ENCODE results near the gene DOCK1.

DOCK1 gene

DNA sequence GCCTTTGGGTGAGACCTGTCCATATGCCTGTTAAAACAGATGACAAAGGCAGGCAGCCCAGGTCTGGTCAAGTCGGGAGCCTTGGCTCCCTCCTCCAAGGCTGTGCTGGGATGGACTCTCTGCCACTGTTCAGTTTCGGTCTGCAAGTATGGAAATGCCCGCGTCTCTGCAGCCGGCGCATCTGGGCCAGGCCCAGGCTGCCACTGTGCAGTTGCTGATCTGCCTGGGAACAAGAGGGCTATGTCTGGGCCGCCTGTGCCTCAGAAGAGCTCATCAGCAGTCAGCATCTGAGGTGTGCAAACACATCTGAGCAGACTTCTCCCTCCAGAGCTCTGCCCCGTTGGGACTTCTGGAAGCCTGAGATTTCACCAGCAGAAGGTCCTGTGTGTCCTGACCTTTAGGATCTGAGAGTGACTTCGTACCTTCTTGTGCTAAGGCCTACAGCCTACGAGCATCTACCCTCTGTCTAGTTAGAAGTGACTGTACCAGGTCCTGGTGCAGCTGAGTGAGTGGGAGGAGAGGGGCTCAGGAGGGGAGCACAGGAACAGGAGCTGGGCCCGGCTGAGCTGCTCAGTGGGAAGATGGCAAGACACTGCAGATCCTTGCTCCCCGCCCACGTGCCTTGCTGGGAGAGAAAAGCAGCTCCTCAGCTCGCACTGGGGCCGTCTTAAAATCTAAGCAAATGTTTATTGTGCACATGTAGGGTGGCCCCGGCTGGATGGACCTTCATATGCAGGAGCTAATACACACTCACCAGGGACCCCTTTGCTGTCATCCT, 50.9 kb downstream of the DOCK1 start:
- DNase-seq, result no peak

DNA sequence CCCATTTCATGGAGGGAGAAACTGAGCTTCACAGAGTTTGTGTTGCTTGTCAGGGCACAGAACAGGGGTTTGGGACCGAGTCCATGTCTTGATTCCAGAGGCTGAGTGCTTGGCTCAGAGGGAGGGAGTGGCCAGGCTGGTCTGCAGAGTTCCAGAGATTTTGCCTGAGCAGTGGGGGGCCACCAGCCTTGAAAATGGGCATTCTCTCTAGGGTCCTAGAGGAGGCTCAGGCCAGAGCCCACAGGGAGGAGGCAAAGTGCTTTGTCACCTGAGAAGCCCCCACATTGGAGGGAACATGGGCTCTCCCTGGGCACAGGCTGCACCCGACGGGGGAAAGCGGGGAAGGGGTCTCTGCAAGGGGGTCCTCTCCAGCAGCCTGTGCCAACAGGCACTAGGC, 51.5 kb downstream of the DOCK1 start:
- DNase-seq, result no peak

DNA sequence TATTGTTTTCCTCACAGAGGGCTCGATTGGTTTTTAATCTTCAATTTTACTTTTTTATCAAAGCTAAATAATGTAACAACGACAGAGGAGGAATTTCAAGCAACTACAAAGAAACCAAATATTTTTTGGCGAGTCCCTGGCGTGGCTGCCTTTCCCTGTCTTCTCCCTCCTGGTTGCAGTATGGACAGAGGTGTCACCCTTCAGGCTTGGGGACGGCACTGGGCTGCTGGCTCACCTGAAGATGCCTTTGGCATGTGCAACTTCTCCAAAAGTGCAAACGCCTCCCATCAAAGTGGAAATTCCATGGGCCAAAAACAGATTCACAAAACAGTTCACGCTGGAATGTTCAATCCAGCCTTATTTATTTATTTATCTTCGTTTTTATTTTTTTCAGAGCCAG, 51.9 kb downstream of the DOCK1 start:
- DNase-seq, result no peak

DNA sequence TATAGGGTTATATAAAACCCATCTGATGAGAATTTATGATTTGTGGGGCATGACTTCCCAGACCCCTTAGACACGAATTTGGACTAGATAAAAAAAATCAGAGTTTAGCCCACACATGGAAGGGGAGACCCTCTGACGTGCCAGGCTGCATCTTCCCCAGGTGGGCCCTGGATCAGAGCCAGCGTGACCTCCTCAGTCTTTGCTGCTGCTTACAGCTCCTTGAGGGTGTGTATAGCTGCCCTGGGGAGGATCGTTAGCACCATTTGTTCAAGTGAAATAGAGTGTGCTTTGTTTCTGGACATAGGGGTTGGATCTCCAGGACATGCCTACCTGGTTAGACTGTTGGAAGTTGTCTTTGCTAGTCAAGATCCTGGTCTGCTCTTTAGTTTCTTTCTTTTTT, 54.2 kb downstream of the DOCK1 start:
- no peak for DNase-seq

DNA sequence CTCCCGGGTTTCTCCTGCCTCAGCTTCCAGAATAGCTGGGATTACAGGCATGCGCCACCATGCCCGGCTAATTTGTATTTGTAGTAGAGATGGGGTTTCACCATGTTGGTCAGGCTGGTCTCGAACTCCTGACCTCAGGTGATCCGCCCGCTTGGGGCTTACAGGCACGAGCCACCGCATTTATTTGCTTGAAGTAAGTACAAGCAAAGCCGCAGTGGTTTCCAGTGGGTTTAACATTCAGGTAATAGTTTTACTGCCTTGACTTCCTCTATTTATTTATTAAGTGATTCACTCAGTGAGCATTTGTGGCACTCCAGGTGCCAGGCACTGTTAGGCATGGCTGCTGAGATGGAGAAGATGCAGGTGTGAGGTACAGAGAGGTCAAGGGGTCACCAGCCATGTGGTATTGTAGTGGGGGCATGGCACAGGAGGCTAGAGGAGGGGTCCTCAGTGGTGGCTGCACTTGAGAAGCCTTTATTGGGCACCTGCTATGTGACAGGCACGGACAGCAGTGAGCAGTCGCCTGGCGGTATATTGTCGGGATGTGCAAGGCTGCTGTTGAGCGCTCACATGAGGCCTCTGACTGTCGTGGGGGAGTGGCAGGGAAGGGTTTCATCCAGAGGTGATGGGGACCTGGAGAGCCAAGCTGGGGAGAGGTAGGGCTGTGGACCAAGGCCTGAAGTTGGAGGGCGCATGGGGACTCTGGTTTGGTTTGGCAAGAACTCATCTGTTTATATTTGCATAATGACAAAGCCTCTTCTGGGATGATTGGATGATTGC, 54.9 kb downstream of the DOCK1 start:
- no peak for DNase-seq

DNA sequence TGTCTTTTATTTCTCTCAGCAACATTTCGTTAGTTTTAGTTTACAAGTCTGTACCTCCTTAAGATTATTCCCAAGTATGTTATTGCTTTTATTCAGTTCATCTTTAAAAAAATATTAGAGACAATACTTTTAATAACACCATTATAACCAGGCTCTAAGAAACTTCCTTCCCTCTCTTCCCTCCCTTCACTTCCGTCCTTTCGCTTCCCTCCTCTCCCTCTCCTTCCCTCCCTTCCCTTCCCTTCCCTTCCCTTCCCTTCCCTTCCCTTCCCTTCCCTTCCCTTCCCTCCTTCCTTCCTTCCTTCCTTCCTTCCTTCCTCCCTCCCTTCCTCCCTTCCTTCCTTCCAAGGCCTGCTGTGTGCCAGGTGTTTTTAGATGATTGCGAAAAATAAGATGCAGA, 58.1 kb downstream of the DOCK1 start:
- DNase-seq, result no peak

DNA sequence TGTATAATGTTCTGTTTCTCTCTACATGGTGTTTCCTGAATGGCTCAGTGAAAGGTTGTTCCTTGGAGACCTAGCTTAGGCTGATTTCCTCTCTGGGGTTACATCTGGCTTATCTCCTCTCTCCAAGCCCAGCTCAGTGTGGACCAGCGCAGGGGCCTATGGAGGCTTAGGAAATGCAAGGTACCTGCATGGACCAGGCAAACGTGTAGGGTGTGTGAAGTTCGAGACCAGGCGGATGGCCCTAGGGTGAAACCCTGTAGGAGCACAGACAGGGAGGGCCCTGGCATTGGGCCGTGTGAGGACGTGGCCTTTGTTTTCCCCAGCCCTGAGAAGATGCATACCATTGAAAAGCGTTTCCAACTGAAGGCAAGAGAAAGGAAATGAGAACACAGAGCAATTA, 59.0 kb downstream of the DOCK1 start:
- no peak for DNase-seq

DNA sequence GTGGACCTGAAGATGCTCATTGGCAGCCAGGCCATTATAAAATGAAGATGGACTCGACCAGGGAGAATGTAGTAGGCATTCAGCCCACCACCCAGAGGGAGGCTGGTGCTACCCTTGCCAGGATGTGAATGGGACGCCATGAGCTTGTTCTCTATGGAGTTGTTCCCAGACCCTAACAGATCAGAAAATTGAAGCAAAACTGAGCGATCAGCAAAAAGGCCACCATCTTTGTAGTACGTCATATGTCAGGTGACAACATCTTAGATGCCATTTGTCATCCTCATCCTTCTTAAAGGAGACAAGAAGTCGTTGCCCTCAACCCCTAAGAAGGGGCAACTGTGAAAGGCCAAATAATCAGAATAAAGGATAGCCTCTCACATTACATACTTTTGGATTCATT, 61.7 kb downstream of the DOCK1 start:
- no peak for DNase-seq

DNA sequence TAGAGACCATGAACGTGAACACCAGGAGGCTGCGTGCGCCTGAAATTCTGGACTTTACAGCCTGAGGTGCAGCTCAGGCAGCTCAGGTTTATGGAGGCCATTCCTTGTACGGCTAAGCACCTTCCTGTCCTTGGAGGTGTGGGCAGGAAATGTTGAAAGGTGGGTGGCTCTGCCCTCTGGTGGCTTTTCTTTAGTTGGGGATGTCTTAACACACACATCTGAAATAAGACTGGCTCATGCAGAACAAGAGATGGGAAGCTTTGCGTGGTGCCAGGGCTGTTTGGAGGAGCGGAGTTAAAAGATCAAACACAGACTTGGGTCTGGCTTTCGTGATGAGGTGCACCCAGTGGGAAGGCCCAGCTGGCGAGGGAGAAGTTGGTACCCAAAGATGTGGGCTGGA, 64.1 kb downstream of the DOCK1 start:
- peak; percentile 19 for DNase-seq

DNA sequence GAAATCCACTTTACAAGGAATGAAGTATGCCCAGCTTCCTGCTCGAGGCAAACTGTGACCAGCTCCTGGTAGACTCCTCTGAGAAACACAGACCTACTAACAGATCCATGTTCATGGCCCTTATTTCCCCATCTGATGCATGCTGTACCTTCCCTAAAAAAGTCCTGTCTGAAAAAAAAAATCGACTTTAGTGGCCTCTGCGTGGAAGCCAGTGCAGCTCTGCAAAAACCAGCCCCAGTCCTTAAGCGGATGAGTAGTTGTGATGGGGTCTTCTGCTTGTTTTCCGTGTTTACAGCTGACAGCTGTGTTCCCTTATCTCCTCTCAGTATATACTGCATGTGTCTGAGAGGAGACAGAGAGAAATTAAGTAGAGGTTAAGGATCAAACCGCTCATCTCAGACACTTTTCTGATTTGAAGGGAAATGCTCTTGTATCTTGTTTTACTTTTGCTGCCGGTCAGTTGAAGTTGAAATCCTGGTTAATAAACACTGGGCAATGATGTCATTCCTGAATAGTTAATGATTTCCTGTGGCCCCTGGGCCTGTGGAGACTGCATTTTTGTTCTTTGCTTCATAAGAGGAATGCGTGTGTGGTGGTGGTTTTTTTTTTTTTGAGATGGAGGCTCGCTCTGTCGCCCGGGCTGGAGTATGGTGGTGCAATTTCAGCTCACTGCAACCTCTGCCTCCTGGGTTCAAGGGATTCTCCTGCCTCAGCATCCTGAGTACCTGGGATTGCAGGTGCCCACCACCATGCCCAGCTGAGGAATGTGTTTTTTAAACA, 67.6 kb downstream of the DOCK1 start:
- DNase-seq, result no peak

DNA sequence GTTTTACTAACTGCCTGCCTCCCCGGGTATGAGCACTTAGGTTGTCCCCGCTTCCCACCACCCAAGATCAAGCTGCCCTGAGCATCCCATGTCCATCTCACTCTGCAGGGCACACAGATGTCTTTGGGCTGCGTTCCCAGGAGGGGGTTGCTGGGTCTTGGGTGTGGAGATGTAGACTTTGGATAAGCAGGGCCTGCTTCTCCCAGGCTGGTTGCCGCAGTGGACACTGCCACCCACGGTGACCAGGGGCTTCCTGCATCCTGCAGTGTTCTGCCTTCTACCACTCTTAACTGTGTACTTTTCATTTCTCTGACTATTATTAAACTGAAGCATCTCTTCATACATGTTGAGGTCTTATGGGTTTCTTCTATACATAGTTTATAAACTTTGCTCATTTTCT, 70.0 kb downstream of the DOCK1 start:
- DNase-seq, result no peak

DNA sequence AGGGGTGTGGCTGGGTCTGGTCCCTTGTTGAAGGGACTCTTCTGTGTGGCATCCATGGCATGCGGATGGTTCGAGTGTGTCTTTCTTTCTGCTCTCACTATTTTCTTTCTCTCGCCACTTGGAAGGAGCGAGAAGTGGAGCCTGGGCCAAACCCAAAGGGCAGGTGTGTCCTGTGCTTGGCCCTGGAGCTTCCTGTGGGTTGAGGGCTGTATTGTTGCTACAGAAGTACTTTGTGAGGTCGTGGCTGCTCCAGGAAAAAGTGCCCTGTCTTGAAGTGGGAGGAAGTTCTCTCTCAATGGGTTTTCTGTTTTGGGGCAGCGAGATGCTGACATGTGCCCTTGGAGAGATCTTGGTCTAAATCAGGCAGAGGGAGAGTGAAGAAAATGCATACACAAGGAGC, 72.0 kb downstream of the DOCK1 start:
- DNase-seq, result no peak

DNA sequence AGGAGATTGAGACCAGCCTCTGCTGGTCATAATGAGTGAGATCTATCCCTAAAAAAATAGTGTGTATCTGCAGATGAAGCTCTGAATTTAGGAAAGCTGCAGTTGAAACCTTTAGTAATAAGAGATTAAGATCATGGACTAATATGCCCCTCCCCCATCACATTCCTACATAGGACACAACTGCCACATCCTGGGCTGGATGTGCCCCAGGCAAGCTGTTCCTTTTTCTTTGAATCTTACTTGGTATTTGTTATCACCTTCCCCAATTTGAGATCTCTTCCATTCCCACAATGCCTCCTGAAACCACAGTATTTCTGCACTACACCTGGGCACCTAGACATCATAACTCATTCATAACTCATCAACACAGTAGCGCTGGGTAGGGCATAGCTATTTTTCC, 74.1 kb downstream of the DOCK1 start:
- DNase-seq, result no peak

DNA sequence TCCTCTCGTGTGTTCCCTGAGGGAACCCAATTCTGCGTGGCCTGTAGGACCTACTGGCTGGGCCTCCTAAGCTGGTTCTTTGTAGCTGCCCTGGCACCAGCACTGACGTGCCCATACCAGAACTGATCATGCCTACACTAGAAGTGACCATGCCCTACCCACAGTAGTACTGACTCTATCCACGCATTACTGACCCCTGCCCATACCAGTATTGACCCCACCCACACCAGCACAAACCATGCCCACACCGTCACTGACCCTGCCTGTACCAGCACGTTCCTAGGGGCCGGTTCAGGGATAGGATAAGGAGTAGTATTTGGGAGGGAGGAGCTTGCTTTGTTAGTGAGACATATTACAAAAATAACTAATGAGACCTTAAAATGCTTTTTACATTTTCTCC, 88.0 kb downstream of the DOCK1 start:
- DNase-seq, result no peak

DNA sequence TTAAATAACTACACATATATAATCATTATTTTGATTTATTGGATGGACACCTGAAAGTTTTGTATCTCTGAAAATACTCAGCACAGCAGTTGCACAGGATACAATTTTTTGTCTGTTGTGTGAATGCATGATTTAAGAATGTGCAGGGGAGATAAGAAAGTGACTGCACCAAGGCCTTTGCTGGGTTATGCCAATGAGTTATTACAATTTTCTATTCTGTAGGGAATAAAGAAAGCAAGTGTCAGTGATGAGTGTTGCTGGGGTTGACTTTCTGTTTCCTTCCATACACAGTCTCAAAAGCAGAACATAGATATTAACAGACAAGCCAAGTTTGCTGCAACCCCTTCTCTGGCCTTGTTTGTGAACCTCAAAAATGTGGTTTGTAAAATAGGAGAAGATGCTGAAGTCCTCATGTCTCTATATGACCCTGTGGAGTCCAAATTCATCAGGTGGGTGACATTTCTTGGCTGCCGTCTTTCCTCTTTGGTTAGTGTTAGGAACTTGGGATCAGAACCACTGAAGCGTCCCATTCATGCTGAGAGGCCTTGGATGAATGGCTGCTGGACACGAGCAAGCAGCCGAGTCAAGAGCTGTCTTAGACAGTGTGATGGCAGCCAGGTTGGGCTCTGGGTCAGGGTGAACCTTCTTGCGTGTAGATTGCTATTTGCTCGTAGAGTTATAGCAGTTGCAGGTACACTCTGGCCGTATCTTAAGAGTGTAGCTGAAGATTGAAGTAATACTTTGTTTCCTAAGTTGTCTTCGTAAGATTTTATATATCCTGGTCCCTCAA, 92.8 kb downstream of the DOCK1 start:
- DNase-seq, result no peak

DNA sequence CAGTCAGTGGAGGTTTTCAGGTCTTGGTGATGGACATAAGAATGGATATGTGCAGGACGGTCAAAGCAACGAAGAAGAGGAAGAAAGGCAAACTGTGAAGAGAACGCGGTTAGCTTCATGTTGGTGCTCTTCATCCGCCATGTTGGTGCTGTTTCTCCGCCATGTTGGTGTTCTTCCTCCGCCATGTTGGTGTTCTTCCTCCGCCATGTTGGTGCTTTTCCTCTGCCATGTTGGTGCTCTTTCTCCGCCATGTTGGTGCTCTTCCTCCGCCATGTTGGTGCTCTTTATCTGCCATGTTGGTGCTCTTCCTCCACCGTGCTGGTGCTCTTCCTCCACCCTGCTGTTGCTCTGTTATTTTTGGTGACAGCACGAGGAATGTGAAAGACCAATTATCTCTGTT, 95.4 kb downstream of the DOCK1 start:
- DNase-seq, result no peak

DNA sequence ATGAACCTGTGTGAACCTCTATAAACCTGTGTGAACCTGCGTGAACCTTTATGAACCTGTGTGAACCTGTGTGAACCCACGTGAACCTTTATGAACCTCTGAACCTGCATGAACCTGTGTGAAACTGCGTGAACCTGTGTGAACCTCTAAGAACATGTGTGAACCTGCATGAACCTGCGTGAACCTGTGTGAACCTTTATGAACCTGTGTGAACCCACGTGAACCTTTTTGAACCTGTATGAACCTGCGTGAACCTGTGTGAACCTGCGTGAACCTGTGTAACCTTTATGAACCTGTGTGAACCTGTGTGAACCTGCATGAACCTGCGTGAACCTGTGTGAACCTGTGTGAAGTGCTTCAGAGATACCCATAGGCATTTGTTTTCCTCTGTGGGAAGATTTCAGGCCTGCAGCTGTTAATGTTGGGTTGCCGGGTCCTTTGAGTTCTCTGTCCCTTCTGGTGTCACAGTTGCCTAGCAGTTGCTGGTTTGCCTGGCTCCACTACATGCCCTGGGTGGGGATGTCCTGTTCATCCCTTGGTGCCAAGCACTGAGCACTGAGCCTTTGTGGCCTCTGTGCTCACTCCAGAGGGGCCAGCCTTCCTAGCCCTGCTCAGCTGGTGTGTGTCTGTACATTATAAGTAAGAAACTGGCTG, 97.9 kb downstream of the DOCK1 start:
- no peak for DNase-seq

DNA sequence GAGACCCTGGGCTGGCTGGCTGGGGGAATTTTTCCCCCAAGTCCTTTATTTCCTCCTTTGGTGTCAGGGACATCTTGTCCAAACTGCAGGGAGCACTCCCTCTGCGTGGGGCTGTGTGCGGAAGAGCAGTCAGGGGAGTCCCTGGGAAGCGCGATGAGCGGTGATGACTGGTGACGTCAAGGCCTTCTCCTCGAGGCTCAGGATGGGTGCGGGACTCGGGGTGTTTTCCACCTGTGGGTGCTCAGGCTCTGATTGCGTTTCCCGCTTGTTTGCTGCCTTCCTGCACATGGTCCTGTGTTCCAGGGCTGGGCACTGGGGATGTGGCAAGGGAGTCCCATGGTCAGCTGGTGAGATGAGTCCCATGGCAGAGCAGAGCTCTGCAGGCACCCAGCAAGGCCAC, 101.2 kb downstream of the DOCK1 start:
- no peak for DNase-seq

DNA sequence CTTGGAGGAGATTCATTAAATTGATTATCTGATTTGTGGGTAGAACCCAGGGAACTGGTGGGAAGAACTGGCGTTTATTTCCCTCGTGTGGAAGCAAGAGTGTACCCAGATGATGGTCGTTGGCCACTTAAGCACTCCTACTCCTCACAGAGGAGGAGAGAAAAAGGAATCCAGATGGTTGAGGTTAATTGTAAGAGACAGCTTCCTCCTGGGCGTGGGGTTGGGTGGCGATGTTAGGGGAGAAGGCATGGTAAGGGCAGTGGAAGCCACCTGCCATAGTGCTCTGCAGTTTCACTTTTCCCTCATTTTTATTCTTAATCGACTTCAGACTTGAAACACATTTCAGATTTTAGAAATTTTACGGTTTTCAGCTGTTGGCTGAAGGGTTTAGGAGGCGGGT, 104.1 kb downstream of the DOCK1 start:
- no peak for DNase-seq

DNA sequence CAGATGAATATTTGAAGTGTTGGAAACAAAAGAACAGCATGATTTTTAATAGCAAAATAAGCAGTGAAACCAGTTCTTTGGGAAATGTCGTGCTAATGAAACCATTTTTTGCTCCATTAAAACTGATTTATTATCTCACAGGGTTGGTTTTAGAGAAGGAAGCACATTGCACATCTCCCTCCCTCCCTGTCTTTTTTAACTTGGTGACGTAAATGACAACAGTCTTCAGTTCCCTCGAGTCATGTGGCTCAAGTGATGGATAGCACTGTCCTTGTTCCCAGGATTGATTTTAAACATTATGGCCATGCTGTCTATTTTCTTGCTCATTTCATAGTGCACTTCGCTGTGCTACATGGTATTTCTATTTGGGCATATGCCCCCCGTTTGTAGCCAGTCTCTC, 105.9 kb downstream of the DOCK1 start:
- DNase-seq, result no peak

DNA sequence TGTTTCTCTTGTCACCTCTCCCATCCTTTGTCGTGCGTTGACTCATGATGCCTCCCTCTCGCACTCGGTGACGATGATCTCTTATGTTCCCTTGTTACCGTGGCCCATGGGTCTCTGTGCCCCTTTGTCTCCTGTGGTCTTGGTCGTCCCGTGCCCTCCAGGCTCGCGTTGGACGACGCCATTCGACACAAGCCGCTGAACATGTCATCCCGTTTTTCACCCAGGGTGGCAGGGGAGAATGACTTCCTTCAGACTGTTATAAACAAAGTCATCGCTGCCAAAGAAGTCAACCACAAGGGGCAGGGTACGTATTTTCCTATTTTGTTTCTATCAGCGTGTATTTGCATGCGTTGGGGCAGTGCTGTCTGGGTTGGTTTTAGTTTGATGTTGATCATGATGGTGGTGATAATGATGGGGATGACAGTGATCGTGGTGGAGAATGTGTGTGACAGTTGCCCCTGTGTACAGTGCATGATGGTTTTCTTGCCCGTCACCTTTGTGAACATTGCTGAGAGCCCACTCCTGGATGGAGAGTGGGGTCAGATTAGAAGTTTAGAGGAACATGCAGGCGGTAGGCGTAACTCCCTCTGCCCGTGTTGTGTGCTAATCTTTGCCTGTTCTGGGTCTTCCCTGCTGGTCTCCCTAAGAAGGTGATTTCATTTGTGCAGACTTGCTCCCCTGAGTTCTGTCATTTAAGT, 107.0 kb downstream of the DOCK1 start:
- DNase-seq, result no peak

DNA sequence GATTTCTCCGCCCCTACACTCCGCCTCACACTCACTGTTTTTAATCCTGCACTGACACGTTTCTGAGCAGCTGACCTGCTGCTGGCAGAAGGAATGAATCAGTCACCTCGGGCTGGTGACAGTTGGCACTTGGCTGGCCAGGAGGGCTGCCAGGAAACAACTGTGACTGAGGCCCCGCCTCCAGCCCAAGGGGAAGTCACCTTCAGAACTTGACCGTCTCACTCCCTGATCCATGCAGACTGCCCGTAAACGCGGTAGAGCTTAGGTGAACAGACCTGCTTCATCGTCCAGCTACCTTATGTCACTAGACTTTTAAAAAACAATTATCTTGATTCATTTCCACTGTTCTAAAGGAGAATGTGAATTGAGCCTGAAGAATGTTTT, 107.5 kb downstream of the DOCK1 start:
- peak; percentile 14 for DNase-seq

Data from NCI-H1694 treated with DMSO at 0.1 percent for 48 hours (cell line).